HG02642 (cell line): ENCODE results near the gene CACNA2D2.

ENCODE experiments used
- ATAC-seq: cut with Tn5 transposase; IDR thresholded peaks from one replicate; pipeline ENCODE4 v1.9.1; 2021; ENCODE audit warnings: mild to moderate bottlenecking; ENCODE audit not compliant: unreplicated experiment, poor library complexity

Gene CACNA2D2

DNA sequence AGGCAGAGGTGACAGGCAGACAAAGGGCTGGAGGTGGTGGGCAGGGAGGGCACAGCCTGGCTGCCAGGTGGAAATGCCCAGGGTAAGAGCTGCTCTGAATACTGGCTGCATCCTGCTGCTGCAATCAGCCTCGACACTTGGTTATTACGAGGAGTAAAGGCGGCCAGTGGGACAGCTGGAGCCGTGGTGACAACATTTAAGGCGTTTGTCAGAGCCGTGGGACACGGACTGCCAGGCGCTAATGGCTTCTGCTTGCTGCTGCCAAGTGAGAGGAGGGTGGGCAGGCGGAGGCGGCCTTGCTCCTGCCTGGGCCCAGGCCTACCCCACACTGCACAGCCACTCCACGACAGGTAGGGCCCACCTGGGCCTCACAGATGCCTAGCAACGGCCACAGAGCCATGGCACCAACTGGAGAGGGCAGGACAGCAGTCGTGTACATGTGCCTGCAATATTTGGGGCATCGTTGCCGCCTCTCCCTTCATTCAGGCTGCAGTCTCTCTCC is 94.9 kb downstream of the CACNA2D2 start:
- ATAC-seq, result no peak

DNA sequence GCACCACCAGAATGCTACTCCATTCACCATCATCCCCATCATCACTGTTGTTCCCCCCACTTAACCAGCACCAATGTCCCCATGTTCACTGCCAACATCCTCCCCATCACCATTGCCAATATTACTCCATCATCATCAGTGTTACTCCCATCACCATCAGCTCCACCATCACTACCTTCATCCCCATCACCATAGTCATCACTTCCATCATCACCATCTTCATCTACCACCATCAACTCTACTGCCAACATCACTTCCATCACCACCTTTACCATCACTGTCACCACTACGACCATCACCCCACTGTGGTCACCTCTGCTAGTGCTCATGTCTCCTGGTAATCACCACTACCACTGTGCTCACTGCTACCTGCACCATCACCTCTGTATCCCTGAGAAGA is 96.9 kb downstream of the CACNA2D2 start:
- no peak for ATAC-seq

DNA sequence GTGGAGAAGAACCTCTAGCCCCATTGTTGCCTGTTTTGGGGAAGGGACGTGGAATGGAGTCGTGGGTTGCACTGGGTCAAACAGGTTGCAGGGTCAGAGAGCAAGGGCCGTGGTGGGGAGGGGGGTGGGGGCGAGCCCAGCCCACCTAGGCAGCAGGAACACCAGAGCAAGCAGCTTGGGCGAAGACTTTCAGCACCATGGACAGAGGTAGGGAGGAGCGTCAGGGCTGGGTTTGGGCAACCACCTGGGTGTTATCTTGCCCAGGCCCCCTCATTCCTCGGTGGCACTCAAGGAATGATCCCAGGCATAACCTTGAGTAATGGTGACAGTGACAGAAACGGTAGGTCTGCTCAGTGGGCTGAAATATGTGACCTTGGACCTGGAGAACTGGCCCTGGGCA is 98.2 kb downstream of the CACNA2D2 start:
- no peak for ATAC-seq

DNA sequence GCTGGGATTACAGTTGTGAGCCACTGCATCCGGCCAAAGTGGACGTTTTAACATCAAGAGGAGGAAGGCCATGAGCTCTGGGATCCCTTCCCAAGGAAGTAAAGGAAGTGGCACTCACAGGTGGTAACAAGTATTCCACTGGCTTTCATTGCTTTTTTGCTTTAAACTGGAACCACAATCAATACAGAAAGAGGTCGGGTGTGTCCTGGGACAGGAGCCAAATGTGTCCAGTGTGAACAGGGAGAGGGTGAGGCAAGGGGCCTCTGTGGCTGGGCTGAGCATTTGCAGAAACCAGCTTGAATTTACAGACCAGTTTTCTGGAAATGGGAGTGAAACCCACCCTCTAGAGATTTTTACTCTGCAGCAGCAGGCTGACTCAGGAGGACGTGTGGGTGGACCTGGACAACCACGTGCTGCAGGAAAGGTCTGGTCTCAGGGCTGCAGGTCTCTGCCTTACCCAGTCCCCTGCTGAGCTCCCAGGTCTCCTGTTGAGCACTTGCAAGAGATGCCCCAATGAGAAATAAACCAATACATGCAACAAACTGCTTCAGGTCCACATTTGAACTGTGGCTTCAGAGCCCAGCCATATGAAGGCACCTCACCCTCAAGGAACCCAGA is 101.3 kb downstream of the CACNA2D2 start:
- no peak for ATAC-seq

DNA sequence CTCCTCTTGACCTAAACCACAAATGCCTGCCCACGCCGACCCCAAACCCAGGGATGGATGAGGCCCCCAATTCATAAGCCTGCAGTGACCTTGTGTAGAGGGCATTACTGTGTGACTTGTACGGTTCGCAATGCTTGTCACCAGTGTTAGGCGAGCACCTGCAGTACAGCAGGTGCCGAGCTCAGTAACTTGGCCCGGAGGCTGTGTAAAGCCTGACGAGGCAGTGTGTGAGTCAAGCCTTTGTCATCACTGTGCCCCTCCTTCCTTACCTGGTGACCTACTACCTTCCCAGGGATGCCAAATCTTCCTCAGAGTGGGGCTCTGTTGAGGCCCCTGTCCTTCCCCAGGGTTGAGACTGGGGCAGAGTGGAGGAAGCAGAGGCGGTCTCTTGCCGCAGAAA is 106.9 kb downstream of the CACNA2D2 start:
- ATAC-seq, result no peak

GRCh38 chr3:50395070-50395860 is 108.2 kb downstream of the CACNA2D2 start:
- no peak for ATAC-seq

- no peak for ATAC-seq
Measured at GRCh38 chr3:50393061-50393460, 110.4 kb downstream of the CACNA2D2 start.

- ATAC-seq, result no peak
Measured at GRCh38 chr3:50392101-50392715, 111.2 kb downstream of the CACNA2D2 start.

DNA sequence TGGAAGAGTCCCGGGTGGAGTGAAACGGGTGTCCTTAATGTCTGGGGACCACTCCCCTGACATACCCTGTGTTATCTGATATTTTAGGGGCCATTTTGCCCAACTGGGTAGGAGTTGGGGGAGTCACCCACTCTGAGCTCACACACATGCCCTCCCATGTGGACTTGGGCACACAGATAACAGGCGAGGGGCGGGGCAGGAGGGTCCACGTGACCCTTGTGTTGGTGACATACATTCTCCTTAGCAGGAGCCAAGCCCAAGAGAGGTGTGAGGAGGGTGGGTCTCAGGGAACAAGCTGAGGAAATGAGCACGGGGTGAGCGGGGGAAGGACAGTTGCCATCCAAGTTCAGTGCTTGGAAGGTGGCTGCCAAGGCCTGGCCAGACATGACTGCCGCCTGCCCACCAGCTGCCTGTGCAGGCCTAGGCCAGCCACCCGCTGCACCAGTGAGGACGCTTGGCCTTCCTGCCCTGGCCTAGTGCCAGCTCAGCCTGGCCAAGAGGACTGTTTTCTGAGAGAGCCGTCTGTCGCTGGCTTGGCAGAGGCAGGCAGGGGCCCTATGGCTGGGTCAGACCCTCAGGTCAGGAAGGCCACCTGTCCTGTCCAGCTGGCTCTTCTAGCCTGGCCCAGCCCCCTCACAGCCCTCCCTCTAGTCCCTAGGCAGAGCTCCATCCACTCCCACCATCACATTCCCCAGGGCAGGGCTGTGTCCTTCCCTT is 112.8 kb downstream of the CACNA2D2 start:
- ATAC-seq, result no peak

- ATAC-seq, result no peak
Measured at GRCh38 chr3:50389414-50389767, 114.0 kb downstream of the CACNA2D2 start.

GRCh38 chr3:50388720-50389413 is 114.6 kb downstream of the CACNA2D2 start:
- ATAC-seq, result no peak

DNA sequence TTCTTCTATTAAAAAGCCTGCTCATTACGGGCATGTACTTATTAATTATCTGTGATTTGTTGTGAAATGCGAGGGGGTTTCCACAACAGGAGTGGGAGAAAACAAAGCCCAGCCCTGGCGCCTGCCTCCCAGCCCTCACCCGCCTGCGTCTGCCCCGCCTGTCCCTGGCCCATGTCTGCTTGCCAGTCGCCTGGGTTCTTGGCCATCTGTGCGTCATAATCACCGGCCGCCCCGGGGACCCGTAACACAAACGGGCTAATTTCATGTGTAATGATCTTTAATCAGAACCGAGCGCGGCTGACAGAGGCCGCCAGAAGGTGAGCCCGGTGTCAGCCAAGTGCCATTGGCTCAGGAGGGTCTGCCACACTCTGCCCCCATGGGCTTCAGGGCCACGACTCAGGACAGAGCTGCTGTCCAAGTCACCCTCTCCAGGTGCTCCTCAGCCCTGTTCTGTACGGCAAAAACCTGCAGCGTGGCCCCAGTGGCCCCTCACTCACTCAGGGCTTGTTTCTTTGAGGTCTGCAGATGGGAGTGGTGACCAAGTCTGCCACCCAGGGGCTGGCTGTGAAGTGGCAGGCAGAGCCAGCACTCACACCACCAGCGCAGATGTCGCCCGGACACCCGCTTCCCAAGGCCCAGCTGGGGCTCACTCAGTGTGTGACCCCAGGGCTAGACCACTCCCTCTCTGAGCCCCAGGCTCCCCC is 115.3 kb downstream of the CACNA2D2 start:
- ATAC-seq, result no peak

GRCh38 chr3:50385754-50386153 is 117.7 kb downstream of the CACNA2D2 start:
- no peak for ATAC-seq

- ATAC-seq, result no peak
Measured at GRCh38 chr3:50383750-50384149, 119.7 kb downstream of the CACNA2D2 start.

GRCh38 chr3:50382722-50383121 is 120.7 kb downstream of the CACNA2D2 start:
- no peak for ATAC-seq

GRCh38 chr3:50381383-50381782 is 122.1 kb downstream of the CACNA2D2 start:
- no peak for ATAC-seq

DNA sequence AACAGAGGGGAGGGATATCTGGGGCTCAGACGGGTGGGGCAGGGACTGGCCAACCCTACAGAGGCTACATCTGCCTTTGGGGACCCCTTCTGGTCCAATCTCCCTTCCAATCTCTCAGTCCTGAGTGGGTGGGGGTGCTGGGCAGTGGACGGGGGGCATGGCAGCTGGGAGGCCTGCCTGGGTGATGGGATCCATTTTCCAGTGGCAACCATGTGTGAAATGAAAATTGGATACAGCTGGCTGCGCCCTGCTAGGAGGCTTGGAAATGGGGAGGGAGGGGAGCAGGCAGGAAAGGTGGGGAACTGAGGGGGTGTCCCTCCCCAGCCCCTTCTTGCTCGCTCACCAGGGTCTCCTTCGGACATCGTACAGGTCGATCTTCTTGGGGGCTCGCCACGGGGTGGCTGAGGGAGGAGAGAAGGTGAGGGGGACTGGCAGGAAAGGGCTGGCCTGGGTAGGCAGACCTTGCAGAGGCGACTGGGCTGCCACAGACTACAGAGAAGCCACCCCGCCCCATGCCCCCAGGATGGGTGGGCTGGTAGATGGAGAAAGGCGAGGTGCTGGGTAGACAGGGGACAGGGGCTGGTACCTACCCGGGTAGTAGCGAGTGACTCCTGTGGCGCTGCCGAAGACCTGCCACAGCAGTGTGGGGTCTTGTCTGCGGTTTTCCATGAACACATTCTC is 122.9 kb downstream of the CACNA2D2 start:
- ATAC-seq, result no peak

DNA sequence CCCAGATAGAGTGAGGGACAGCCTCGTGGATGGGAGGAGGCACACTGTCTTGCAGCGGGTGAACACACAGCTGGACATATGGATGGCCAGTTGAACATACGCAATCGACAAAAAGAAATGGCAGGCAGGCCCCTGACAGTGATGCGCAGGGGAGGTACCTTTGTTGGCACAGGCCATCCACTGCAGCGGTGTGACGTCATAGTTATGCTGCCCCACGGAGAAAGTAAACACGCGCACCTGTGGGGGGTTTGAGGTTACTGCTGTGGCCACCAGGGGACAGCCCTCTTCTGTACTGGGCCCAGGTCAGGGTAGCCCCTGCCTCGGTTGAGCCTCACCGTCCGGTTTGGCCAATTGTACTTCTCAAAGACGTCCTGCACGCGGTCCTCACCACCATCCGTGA is 124.7 kb downstream of the CACNA2D2 start:
- ATAC-seq, result no peak

- no peak for ATAC-seq
Measured at GRCh38 chr3:50378024-50378423, 125.4 kb downstream of the CACNA2D2 start.
